NT2/D1 (cell line): ENCODE data around the gene PHF5A.

Experiments
- SUZ12 ChIP-seq: IDR thresholded peaks from 2 replicates; pipeline ENCODE4 v1.6.1; 2011; ENCODE audit not compliant: insufficient read length, insufficient read depth; ENCODE audit errors: extremely low read depth
- YY1 ChIP-seq: IDR thresholded peaks from 2 replicates; pipeline ENCODE4 v1.6.1; 2011; ENCODE audit not compliant: insufficient read length, insufficient read depth
- ZNF274 ChIP-seq: IDR thresholded peaks from 2 replicates; pipeline ENCODE4 v1.6.1; 2011; ENCODE audit warnings: mild to moderate bottlenecking, low read depth, low read length

DNA sequence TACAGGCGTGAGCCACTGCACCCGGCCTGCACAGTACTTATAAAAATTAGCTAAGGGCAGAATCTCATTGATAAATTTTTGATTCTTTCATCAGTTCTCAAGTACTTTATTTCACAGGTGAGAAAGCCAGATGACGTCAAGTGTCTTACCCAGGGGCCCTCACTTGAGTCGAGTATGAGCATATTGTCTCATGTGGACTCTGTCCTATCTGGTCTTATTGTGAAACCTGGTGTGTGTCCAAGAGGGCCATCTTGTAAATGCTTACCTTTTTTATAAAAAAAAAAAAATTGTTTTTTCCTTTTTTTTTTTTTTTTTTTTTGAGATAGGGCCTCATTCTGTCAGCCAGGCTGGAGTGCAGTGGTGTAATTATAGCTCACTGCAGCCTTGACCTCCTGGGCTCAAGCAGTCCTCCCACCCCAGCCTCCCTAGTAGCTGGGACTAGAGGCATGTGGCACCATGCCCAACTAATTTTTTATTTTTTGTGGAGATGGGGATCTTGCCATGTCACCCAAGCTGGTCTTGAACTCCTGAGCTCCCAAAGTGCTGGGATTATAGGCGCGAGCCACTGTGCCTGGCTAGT is 6.5 kb upstream of the PHF5A start:
- TF ChIP-seq YY1 (no peak), ZNF274 (no peak), SUZ12 (no peak)
